Keratinocyte (primary cell): ENCODE results near the gene TMEM238L. TPM values are rescaled to one million over a fixed set of nuclear protein-coding genes. Genes with fewer than 3 reads are reported as not detected.

Experiments used
- DNase-seq: peaks from one replicate; pipeline ENCODE4 v3.0.0-alpha.2; 2011; ENCODE audit warnings: low read depth, missing footprints, low spot score
- FAIRE-seq: peaks from 2 replicates; lab custom pipeline; 2011; peaks lifted over from hg19 to GRCh38; lab: Jason Lieb, UNC
- H2AFZ ChIP-seq: 2 replicates; pipeline ENCODE4 v1.6.0; 2012; ENCODE audit warnings: low read length, control low read depth, inconsistent platforms; ENCODE audit not compliant: control insufficient read depth
- H3K27ac ChIP-seq: 2 replicates; pipeline ENCODE4 v1.5.1; 2011; ENCODE audit warnings: low read length; ENCODE audit not compliant: control insufficient read depth, insufficient read depth
- H3K27me3 ChIP-seq: 3 replicates; pipeline ENCODE4 v1.6.0; 2011; ENCODE audit warnings: low read length; ENCODE audit not compliant: control insufficient read depth, insufficient read depth; ENCODE audit errors: extremely low read depth
- H3K36me3 ChIP-seq, 2 experiments: 2 replicates in 1 of 2; 3 replicates in 1 of 2; pipeline ENCODE4 v1.5.1; 2011; ENCODE audit warnings: low read length in 2 of 2, mild to moderate bottlenecking in 1 of 2; ENCODE audit not compliant: control insufficient read depth in 2 of 2, insufficient read depth in 2 of 2; ENCODE audit errors: extremely low read depth in 1 of 2
- H3K4me1 ChIP-seq: 3 replicates; pipeline ENCODE4 v1.5.1; 2011; ENCODE audit warnings: low read length; ENCODE audit not compliant: control insufficient read depth, insufficient read depth; ENCODE audit errors: extremely low read depth
- H3K4me2 ChIP-seq: 3 replicates; pipeline ENCODE4 v1.6.0; 2011; ENCODE audit warnings: low read depth, low read length; ENCODE audit not compliant: control insufficient read depth, insufficient read depth; ENCODE audit errors: extremely low read depth
- H3K4me3 ChIP-seq, 3 experiments: fragments of 200-600 bp in 1 of 3; sonication (generic) in 1 of 3; 2 replicates in 2 of 3; 3 replicates in 1 of 3; pipeline ENCODE4 v1.5.1; 2011 to 2016; ENCODE audit warnings: low read length in 3 of 3, mild to moderate bottlenecking in 3 of 3, control low read depth in 2 of 3, inconsistent platforms in 1 of 3, low read depth in 1 of 3, mixed read lengths in 1 of 3, mixed run types in 1 of 3, moderate library complexity in 1 of 3; ENCODE audit not compliant: control insufficient read depth in 2 of 3, insufficient read depth in 2 of 3; ENCODE audit errors: extremely low read depth in 1 of 3
- H3K79me2 ChIP-seq: 2 replicates; pipeline ENCODE4 v1.6.0; 2012; ENCODE audit warnings: low read length; ENCODE audit not compliant: control insufficient read depth, insufficient read depth
- H3K9ac ChIP-seq: 3 replicates; pipeline ENCODE4 v1.6.0; 2011; ENCODE audit warnings: low read length; ENCODE audit not compliant: control insufficient read depth, insufficient read depth; ENCODE audit errors: extremely low read depth
- H3K9me1 ChIP-seq: 3 replicates; pipeline ENCODE4 v1.6.0; 2011; ENCODE audit warnings: low read length; ENCODE audit not compliant: control insufficient read depth, insufficient read depth; ENCODE audit errors: extremely low read depth
- H3K9me3 ChIP-seq: 2 replicates; pipeline ENCODE4 v1.5.1; 2012; ENCODE audit warnings: low read depth, low read length; ENCODE audit not compliant: control insufficient read depth
- H4K20me1 ChIP-seq: 3 replicates; pipeline ENCODE4 v1.6.0; 2011; ENCODE audit warnings: low read length; ENCODE audit not compliant: control insufficient read depth, insufficient read depth; ENCODE audit errors: extremely low read depth
- CTCF ChIP-seq, 3 experiments: IDR thresholded peaks in 1 of 3; conservative IDR thresholded peaks in 1 of 3; optimal IDR thresholded peaks in 1 of 3; 2 replicates in 2 of 3; 3 replicates in 1 of 3; pipeline versions ENCODE3 to v1.5.1; 2011; ENCODE audit warnings: low read length in 3 of 3, mild to moderate bottlenecking in 3 of 3, moderate library complexity in 2 of 3, control low read depth in 1 of 3, inconsistent platforms in 1 of 3; ENCODE audit not compliant: insufficient read depth in 2 of 3; ENCODE audit errors: extremely low read depth in 1 of 3
- EZH2 ChIP-seq: IDR thresholded peaks from one replicate; pipeline ENCODE4 v1.6.1; 2012; ENCODE audit warnings: inconsistent platforms, mild to moderate bottlenecking, low read length, moderate library complexity
- dilution Hi-C: fragments of 300-500 bp; cut with MboI; formaldehyde crosslinking; loops from one replicate; pipeline ENCODE4 v1.7.0; 2020; ENCODE audit warnings: low sequenced_read_pairs; ENCODE audit not compliant: extremely low pct_ligation_motif_present
- polyA plus RNA-seq, 5 experiments: library from polyadenylated mRNA; depleted of rRNA in 3 of 5; stranded (reverse) in 3 of 5; stranded (forward) in 1 of 5; unstranded in 1 of 5; fragments of >200 nt; gene quantifications; 1 replicate in 1 of 5; 2 replicates in 3 of 5; 3 replicates in 1 of 5; pipeline versions ENCODE4 v1.2.1 to v1.2.3, GENCODE V29; 2011 to 2012; ENCODE audit warnings: missing spikeins in 2 of 5, low read depth in 1 of 5, low replicate concordance in 1 of 5

The TMEM238L gene
- polyA plus RNA-seq, 1 donor (not counting 4 experiments of a cell fraction or from before 2014, with no cell fraction given), result not detected

- Histone ChIP-seq H4K20me1 (no peaks in the 10 kb centered on the region), H3K27ac (no peak overlapping the region), H3K9me3 (no peaks in the 10 kb centered on the region), H3K79me2 (no peaks in the 10 kb centered on the region), H3K4me1 (no peaks in the 10 kb centered on the region), H3K9me1 (no peaks in the 10 kb centered on the region), H3K36me3 (no peaks in the 10 kb centered on the region), H3K9ac (no peak overlapping the region), H3K27me3 (no peaks in the 10 kb centered on the region), H3K4me3 (no peak overlapping the region), H3K4me2 (no peak overlapping the region), H2AFZ (no peak overlapping the region)
- FAIRE-seq (no peak), DNase-seq (no peak)
- no peak for TF ChIP-seq EZH2
- TF ChIP-seq CTCF (optimal IDR thresholded peaks at IDR 0.05 in 1 of 3, IDR thresholded peaks at IDR 0.05 in 1 of 3, conservative IDR thresholded peaks at IDR 0.05 in 1 of 3; ENCODE audit: extremely low read depth in 1 of 3, insufficient read depth in 2 of 3, low read length in 3 of 3), result no peak
- dilution Hi-C loops, result no loop called here
Measured at GRCh38 chr17:10757067-10757466, 46.8 kb downstream of the TMEM238L start.

GRCh38 chr17:10756619-10757018, 47.3 kb downstream of the TMEM238L start:
- Histone ChIP-seq H3K36me3 (no peaks in the 10 kb centered on the region), H3K4me3 (no peak overlapping the region), H4K20me1 (no peaks in the 10 kb centered on the region), H3K4me1 (no peaks in the 10 kb centered on the region), H3K79me2 (no peaks in the 10 kb centered on the region), H3K4me2 (no peak overlapping the region), H3K9me1 (no peaks in the 10 kb centered on the region), H3K27me3 (no peaks in the 10 kb centered on the region), H3K9me3 (no peaks in the 10 kb centered on the region), H2AFZ (no peak overlapping the region), H3K27ac (no peak overlapping the region), H3K9ac (no peak overlapping the region)
- TF ChIP-seq EZH2, result no peak
- TF ChIP-seq CTCF (optimal IDR thresholded peaks at IDR 0.05 in 1 of 3, IDR thresholded peaks at IDR 0.05 in 1 of 3, conservative IDR thresholded peaks at IDR 0.05 in 1 of 3; ENCODE audit: extremely low read depth in 1 of 3, insufficient read depth in 2 of 3, low read length in 3 of 3), result no peak
- dilution Hi-C loops, result no loop called here
- DNase-seq, result no peak
- no peak for FAIRE-seq
